Activated B cell treated with CpG ODN at 0.5 μM for 24 hours (primary cell): ENCODE results near the gene PXDC1. TPM values are rescaled to one million over a fixed set of nuclear protein-coding genes. Genes with fewer than 3 reads are reported as not detected.
"Not testable (repeated sequence)": the region's sequence is repeated elsewhere in the genome, so short reads cannot be mapped to it uniquely, and the experiment has no call there.

Experiments
- ATAC-seq: fragments of 200-7000 bp; cut with Tn5 transposase; one replicate; pipeline ENCODE4 v1.10.0; 2021; ENCODE audit warnings: low read depth, mild to moderate bottlenecking, moderate library complexity
- CTCF ChIA-PET: fragments of 350-600 bp; sonication (Branson Sonifier 250); formaldehyde crosslinking; loops from one replicate; lab custom pipeline; 2021; ENCODE audit warnings: antibody characterized with exemption; lab: Charles Lee
- POLR2A ChIA-PET: fragments of 350-600 bp; sonication (Branson Sonifier 250); formaldehyde crosslinking; loops from one replicate; lab custom pipeline; 2021; ENCODE audit warnings: antibody characterized with exemption; lab: Charles Lee
- DNase-seq: peaks from one replicate; pipeline ENCODE4 v3.0.0; 2022
- H3K27ac Mint-ChIP-seq: one replicate; pipeline ENCODE4 v1.8.0; 2020; ENCODE audit warnings: mixed read lengths
- H3K27me3 Mint-ChIP-seq: one replicate; pipeline ENCODE4 v1.8.0; 2021; ENCODE audit warnings: mixed read lengths
- H3K36me3 Mint-ChIP-seq: one replicate; pipeline ENCODE4 v1.8.0; 2021; ENCODE audit warnings: low read depth, mixed read lengths
- H3K4me1 Mint-ChIP-seq: one replicate; pipeline ENCODE4 v1.8.0; 2021; ENCODE audit warnings: mixed read lengths
- H3K4me3 Mint-ChIP-seq: one replicate; pipeline ENCODE4 v1.8.0; 2020; ENCODE audit warnings: mild to moderate bottlenecking, mixed read lengths
- H3K9me3 Mint-ChIP-seq: one replicate; pipeline ENCODE4 v1.8.0; 2020; ENCODE audit warnings: mixed read lengths
- intact Hi-C: fragments of 100-400 bp; cut with micrococcal nuclease; formaldehyde crosslinking; loops from one replicate; pipeline ENCODE4 v1.15.1; 2024
- total RNA-seq: library from RNA; stranded (reverse); gene quantifications from 2 replicates; pipeline ENCODE4 v1.2.3, GENCODE V29; 2022
- TF ChIP-seq, protein P1 (sequence below): fragments of 200-600 bp; IDR thresholded peaks from one replicate; pipeline ENCODE4 v1.8.0; 2022; ENCODE audit warnings: antibody characterized with exemption, mild to moderate bottlenecking

Gene PXDC1
- total RNA-seq, 1 donor from 2014 or later, result 3.9 TPM

GRCh38 chr6:3771407-3772011 is 20.0 kb upstream of the PXDC1 start:
- CTCF ChIA-PET, result interaction anchor here (1.4 kb wide), 1 partner anchor 77 kb away, joined by 3 read pairs; the partner anchor contains the start of gene FAM50B

DNA sequence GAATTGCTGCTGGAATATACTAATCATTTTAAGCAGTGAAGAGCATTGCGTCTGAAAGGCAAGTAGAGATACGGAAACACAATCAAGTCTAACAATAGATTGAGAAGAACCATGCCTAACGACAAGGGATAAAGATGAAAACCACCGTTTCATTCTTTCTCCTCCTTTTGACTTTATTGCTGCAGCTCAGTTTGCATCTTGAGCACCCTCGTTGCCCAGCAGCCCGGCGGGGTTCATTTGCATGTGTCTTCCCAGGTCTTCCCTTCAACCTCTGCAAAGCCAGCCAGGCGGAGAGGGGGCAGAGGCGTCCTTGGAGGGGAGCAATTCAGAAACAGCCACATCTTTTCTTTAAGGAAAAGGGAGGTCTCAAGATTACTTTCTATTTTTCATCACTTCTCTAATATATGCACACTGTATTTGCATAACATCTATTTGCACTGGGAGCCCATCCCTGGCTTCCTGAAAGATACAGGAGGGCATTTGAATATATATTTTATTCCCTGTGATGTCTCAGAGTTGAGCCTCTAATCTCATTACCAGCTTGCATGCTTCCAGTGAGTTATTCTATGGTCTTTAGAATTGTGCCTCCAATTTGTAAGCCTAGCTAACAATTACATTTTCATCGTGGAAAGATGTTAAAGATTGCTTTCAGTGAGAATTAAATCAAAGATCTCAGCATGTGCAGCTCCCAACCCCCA is 18.7 kb upstream of the PXDC1 start:
- no peaks in the 10 kb centered on the region for H3K36me3 Mint-ChIP-seq
- no peaks in the 10 kb centered on the region for H3K27me3 Mint-ChIP-seq
- DNase-seq (no peak), ATAC-seq (no peak)
- peaks cover 42% of the 10 kb centered on the region for H3K4me1 Mint-ChIP-seq
- H3K4me3 Mint-ChIP-seq, result peak overlapping the region; percentile 70
- H3K9me3 Mint-ChIP-seq, result no peaks in the 10 kb centered on the region
- H3K27ac Mint-ChIP-seq, result no peak overlapping the region
- CTCF ChIA-PET, result interaction anchor here (0.6 to 1.4 kb wide), 3 partner anchors 21 to 79 kb away, joined by 3 to 4 read pairs (median 3); partner anchors contain the start of gene FAM50B
- TF ChIP-seq, protein P1, sequence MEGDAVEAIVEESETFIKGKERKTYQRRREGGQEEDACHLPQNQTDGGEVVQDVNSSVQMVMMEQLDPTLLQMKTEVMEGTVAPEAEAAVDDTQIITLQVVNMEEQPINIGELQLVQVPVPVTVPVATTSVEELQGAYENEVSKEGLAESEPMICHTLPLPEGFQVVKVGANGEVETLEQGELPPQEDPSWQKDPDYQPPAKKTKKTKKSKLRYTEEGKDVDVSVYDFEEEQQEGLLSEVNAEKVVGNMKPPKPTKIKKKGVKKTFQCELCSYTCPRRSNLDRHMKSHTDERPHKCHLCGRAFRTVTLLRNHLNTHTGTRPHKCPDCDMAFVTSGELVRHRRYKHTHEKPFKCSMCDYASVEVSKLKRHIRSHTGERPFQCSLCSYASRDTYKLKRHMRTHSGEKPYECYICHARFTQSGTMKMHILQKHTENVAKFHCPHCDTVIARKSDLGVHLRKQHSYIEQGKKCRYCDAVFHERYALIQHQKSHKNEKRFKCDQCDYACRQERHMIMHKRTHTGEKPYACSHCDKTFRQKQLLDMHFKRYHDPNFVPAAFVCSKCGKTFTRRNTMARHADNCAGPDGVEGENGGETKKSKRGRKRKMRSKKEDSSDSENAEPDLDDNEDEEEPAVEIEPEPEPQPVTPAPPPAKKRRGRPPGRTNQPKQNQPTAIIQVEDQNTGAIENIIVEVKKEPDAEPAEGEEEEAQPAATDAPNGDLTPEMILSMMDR, result no peak
- POLR2A ChIA-PET, result interaction anchor here (0.5 kb wide), 1 partner anchor 24 kb away, joined by 3 read pairs; no protein-coding TSS in a partner anchor
- intact Hi-C loops, result no loop called here

More at GRCh38 chr6:3771407-3772011, 20.0 kb upstream of the PXDC1 start:
- intact Hi-C loops, result loop anchor here (2.0 kb wide), 1 partner anchor 19 kb away; no protein-coding TSS in a partner anchor
- Mint-ChIP-seq H3K36me3 (no peaks in the 10 kb centered on the region), H3K27ac (no peak overlapping the region), H3K27me3 (no peaks in the 10 kb centered on the region), H3K4me3 (no peak overlapping the region), H3K9me3 (no peaks in the 10 kb centered on the region), H3K4me1 (peaks cover 29% of the 10 kb centered on the region)
- POLR2A ChIA-PET, result interaction anchor here (0.5 kb wide), 1 partner anchor 13 kb away, joined by 7 read pairs; no protein-coding TSS in a partner anchor
- ATAC-seq (no peak), DNase-seq (no peak)
- TF ChIP-seq, protein P1, result no peak

GRCh38 chr6:3769610-3770009 is 18.1 kb upstream of the PXDC1 start:
- Mint-ChIP-seq H3K27me3 (no peaks in the 10 kb centered on the region), H3K27ac (no peak overlapping the region), H3K9me3 (no peaks in the 10 kb centered on the region), H3K36me3 (no peaks in the 10 kb centered on the region), H3K4me3 (no peak overlapping the region), H3K4me1 (peaks cover 48% of the 10 kb centered on the region)
- ChIA-PET POLR2A (interaction anchor here (0.7 kb wide), 1 partner anchor 44 kb away, joined by 5 read pairs; no protein-coding TSS in a partner anchor), CTCF (no interaction called here)
- intact Hi-C loops, result loop anchor here (5.0 kb wide), 1 partner anchor 33 kb away; no protein-coding TSS in a partner anchor
- DNase-seq (no peak), ATAC-seq (no peak)
- TF ChIP-seq, protein P1, result no peak

GRCh38 chr6:3768502-3768901 is 17.0 kb upstream of the PXDC1 start:
- no peak for DNase-seq
- H3K27me3 Mint-ChIP-seq, result no peaks in the 10 kb centered on the region
- H3K27ac Mint-ChIP-seq, result no peak overlapping the region
- ChIA-PET CTCF (no interaction called here), POLR2A (no interaction called here)
- no peak for ATAC-seq
- intact Hi-C loops, result loop anchor here (5.0 kb wide), 1 partner anchor 34 kb away; no protein-coding TSS in a partner anchor
- H3K4me1 Mint-ChIP-seq, result peaks cover 50% of the 10 kb centered on the region
- H3K36me3 Mint-ChIP-seq, result no peaks in the 10 kb centered on the region
- H3K4me3 Mint-ChIP-seq, result no peak overlapping the region
- TF ChIP-seq, protein P1, result no peak
- H3K9me3 Mint-ChIP-seq, result no peaks in the 10 kb centered on the region

GRCh38 chr6:3767483-3767882 is 16.0 kb upstream of the PXDC1 start:
- not testable (repeated sequence) for ATAC-seq, H3K27me3 Mint-ChIP-seq, H3K36me3 Mint-ChIP-seq, H3K9me3 Mint-ChIP-seq, H3K27ac Mint-ChIP-seq, DNase-seq
- intact Hi-C loops, result loop anchor here (5.0 kb wide), 1 partner anchor 35 kb away; no protein-coding TSS in a partner anchor
- CTCF ChIA-PET, result interaction anchor here (0.9 kb wide), 1 partner anchor 211 kb away, joined by 3 read pairs; no protein-coding TSS in a partner anchor
- H3K4me3 Mint-ChIP-seq, result peak overlapping the region; percentile 50
- POLR2A ChIA-PET, result interaction anchor here (1.1 kb wide), 1 partner anchor 12 kb away, joined by 3 read pairs; no protein-coding TSS in a partner anchor
- H3K4me1 Mint-ChIP-seq, result peaks cover 50% of the 10 kb centered on the region
